Measurements from ENCODE around the gene SVIL. TPM values are rescaled to one million over a fixed set of nuclear protein-coding genes. Genes with fewer than 3 reads are reported as not detected.

SVIL gene
- total RNA-seq, 1 experiment from 2014 or later = 15.3 TPM

GRCh38 chr10:29557665-29558064 lies 77.1 kb downstream of the SVIL start:
- H4K91ac ChIP-seq (ENCODE audit: insufficient read length, low read depth, low read length) = no peak overlapping the region
- H4K20me1 ChIP-seq (ENCODE audit: control insufficient read depth, insufficient read depth, insufficient read length) = no peaks in the 10 kb centered on the region
- no peak overlapping the region for H2BK15ac ChIP-seq (ENCODE audit: low read depth, low read length)
- H2BK5ac ChIP-seq (ENCODE audit: insufficient read length, low read length) = no peak overlapping the region
- no peak overlapping the region for H3T11ph ChIP-seq (ENCODE audit: low read length)
- peaks cover 21 to 30% of the 10 kb centered on the region in 2 experiments for H3K4me1 Mint-ChIP-seq
- no peaks in the 10 kb centered on the region for H3K9me3 ChIP-seq (ENCODE audit: control insufficient read depth, low read depth, low read length)
- DNase-seq = no peak
- H3K27me3 Mint-ChIP-seq (ENCODE audit: low read depth) = no peaks in the 10 kb centered on the region; the same call in 1 of the 2 replicates
- H3K4me1 ChIP-seq (ENCODE audit: insufficient read depth, low read length) = no peaks in the 10 kb centered on the region; the same call in 1 of the 2 replicates
- peaks cover 0 to 13% (median 3%) of the 10 kb centered on the region in 3 experiments; a peak in 3 of 7 replicates for H3K36me3 Mint-ChIP-seq (ENCODE audit: insufficient read depth in 1 of 3, low read depth in 3 of 3)
- no peaks in the 10 kb centered on the region for H3K27me3 ChIP-seq (ENCODE audit: insufficient read depth, low read length)
- H3K14ac ChIP-seq (ENCODE audit: insufficient read depth, low read length) = no peak overlapping the region
- H3K23ac ChIP-seq (ENCODE audit: insufficient read length, low read depth, low read length) = no peak overlapping the region
- H2AFZ ChIP-seq (ENCODE audit: low read length) = no peak overlapping the region
- no peak overlapping the region for H4K8ac ChIP-seq (replicated peaks; ENCODE audit: insufficient read length, low read depth, low read length)
- H3K56ac ChIP-seq (ENCODE audit: insufficient read length, low read depth, low read length) = no peak overlapping the region
- H3K9me3 Mint-ChIP-seq = no peaks in the 10 kb centered on the region
- no peaks in the 10 kb centered on the region for H3K79me1 ChIP-seq (ENCODE audit: insufficient read depth, low read depth, low read length, poor library complexity, severe bottlenecking)
- H3K9ac ChIP-seq (ENCODE audit: extremely low read depth, insufficient read length, low read length) = no peak overlapping the region
- H3K27ac ChIP-seq (ENCODE audit: insufficient read length, low read depth, low read length) = no peak overlapping the region
- H3K18ac ChIP-seq (ENCODE audit: insufficient read length, low read depth, low read length) = no peak overlapping the region
- H2BK120ac ChIP-seq (ENCODE audit: low read depth, low read length, poor library complexity, severe bottlenecking) = no peak overlapping the region
- H4K5ac ChIP-seq (ENCODE audit: insufficient read length, low read depth, low read length) = no peak overlapping the region
- H3K23me2 ChIP-seq (ENCODE audit: insufficient read length, low read depth, low read length, poor library complexity, severe bottlenecking) = no peaks in the 10 kb centered on the region
- no peak for TF ChIP-seq CTCF (conservative IDR thresholded peaks at IDR 0.05)
- no peak overlapping the region for H2BK20ac ChIP-seq (ENCODE audit: low read depth, low read length, poor library complexity, severe bottlenecking)
- H3K79me2 ChIP-seq (ENCODE audit: insufficient read depth, low read length) = no peaks in the 10 kb centered on the region
- H3K4ac ChIP-seq (ENCODE audit: low read depth, low read length) = no peak overlapping the region
- H3K4me3 Mint-ChIP-seq = no peak overlapping the region
- H2BK12ac ChIP-seq (ENCODE audit: insufficient read length, low read depth, low read length) = no peak overlapping the region
- H2AK5ac ChIP-seq (ENCODE audit: insufficient read length, low read length) = no peak overlapping the region
- no CpG with 5 or more reads among the region's 3 CpGs for WGBS (ENCODE audit: extremely low coverage, insufficient read length, low lambda C conversion rate)
- H3K27ac Mint-ChIP-seq = no peak overlapping the region; a peak in 1 of 7 replicates
- H3K4me2 ChIP-seq (ENCODE audit: insufficient read depth, insufficient read length, low read length) = no peak overlapping the region
